Measurements from ENCODE around the gene GPLD1.

- no peak for TF ChIP-seq EZH2 (optimal IDR thresholded peaks at IDR 0.05; ENCODE audit: low read depth, low read length)
- no peak for TF ChIP-seq CTCF (IDR thresholded peaks at IDR 0.05; ENCODE audit: low read length)
- TF ChIP-seq EZH2phosphoT487 (IDR thresholded peaks at IDR 0.05; ENCODE audit: low read length), result no peak
Observed at GRCh38 chr6:24408719-24409410, 80.5 kb downstream of the GPLD1 start.

Data from MM.1S (cell line).